Measurements from ENCODE around the gene RASSF10. TPM values are rescaled to one million over a fixed set of nuclear protein-coding genes. Genes with fewer than 3 reads are reported as not detected.

RASSF10 gene
- total RNA-seq, 2 experiments from 2014 or later = not detected

DNA sequence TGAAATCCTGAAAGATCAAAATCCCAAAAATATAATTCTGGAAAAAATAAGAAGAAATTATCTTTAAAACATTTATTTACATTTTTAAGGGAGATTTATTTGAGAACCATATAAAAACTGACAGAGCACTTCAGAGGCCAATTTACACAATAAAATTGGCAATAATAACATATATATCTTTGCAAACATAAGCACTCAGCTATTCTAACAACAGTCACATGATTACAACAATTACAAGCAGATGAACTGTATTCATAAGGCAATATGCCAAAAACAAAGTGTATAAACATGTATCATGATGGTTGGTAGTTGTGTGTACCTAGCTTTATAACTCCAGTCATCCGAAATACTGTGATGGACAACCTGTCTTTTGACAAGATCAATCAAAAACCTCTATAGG is 17.7 kb upstream of the RASSF10 start:
- Mint-ChIP-seq H3K4me3 (no peak overlapping the region), H3K36me3 (ENCODE audit: low read depth) (no peaks in the 10 kb centered on the region), H3K27me3 (peaks cover 21% of the 10 kb centered on the region), H3K4me1 (ENCODE audit: low read depth) (no peaks in the 10 kb centered on the region), H3K27ac (no peak overlapping the region), H3K9me3 (no peaks in the 10 kb centered on the region)
- ATAC-seq (no peak), DNase-seq (no peak)
- TF ChIP-seq, protein P1, sequence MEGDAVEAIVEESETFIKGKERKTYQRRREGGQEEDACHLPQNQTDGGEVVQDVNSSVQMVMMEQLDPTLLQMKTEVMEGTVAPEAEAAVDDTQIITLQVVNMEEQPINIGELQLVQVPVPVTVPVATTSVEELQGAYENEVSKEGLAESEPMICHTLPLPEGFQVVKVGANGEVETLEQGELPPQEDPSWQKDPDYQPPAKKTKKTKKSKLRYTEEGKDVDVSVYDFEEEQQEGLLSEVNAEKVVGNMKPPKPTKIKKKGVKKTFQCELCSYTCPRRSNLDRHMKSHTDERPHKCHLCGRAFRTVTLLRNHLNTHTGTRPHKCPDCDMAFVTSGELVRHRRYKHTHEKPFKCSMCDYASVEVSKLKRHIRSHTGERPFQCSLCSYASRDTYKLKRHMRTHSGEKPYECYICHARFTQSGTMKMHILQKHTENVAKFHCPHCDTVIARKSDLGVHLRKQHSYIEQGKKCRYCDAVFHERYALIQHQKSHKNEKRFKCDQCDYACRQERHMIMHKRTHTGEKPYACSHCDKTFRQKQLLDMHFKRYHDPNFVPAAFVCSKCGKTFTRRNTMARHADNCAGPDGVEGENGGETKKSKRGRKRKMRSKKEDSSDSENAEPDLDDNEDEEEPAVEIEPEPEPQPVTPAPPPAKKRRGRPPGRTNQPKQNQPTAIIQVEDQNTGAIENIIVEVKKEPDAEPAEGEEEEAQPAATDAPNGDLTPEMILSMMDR (IDR thresholded peaks at IDR 0.05) = no peak
- POLR2A ChIA-PET = no interaction called here
- intact Hi-C loops (cut with micrococcal nuclease) = no loop called here
- CTCF ChIA-PET = no interaction called here

DNA sequence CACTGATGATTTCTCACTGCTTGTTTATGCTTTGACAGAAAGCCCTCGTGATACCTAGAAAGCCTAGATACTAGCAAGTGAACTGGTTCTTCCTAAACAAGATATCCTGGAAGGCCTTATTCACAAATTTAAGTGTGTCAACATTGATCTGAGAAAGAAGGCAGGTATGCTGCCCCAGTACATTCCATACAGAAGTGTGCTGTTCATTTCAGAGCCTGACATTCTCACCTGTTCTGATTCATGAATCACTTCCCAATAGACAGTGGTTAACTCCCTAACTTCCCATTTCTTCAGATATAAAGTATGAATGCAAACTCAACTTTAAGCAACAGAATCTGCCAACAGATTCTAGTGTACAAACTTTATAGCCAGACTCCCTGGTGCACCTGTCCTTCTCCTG is 15.5 kb upstream of the RASSF10 start:
- no peak overlapping the region for H3K4me3 Mint-ChIP-seq
- CTCF ChIA-PET = no interaction called here
- POLR2A ChIA-PET = no interaction called here
- no peaks in the 10 kb centered on the region for H3K36me3 Mint-ChIP-seq (ENCODE audit: low read depth)
- H3K4me1 Mint-ChIP-seq (ENCODE audit: low read depth) = no peaks in the 10 kb centered on the region
- intact Hi-C loops (cut with micrococcal nuclease) = no loop called here
- TF ChIP-seq, protein P1 (IDR thresholded peaks at IDR 0.05) = no peak
- no peak overlapping the region for H3K27ac Mint-ChIP-seq
- peaks cover 18% of the 10 kb centered on the region for H3K27me3 Mint-ChIP-seq
- no peaks in the 10 kb centered on the region for H3K9me3 Mint-ChIP-seq
- DNase-seq (no peak), ATAC-seq (no peak)

DNA sequence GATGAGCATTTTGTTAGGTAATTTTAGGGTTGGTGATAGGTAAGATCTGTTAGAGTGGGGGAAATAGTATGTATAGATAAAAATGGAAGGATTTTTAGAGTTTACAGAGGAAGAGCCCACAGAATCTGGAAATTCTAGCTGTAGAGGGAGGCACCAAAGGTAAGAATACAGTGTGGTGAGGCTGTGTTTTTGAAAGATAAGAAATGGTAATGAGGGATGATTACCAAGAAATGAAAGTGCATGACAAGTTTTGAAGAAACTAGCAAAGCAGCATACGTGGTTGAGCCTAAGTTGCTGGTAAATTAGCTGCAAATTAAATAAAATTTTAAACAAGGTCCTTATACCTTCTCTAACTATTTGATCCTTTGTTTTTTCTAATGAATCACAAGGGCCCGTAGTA is 14.6 kb upstream of the RASSF10 start:
- POLR2A ChIA-PET = no interaction called here
- no peak overlapping the region for H3K27ac Mint-ChIP-seq
- intact Hi-C loops (cut with micrococcal nuclease) = no loop called here
- ATAC-seq (no peak), DNase-seq (no peak)
- H3K9me3 Mint-ChIP-seq = no peaks in the 10 kb centered on the region
- CTCF ChIA-PET = interaction anchor here (0.5 to 0.6 kb wide), 2 partner anchors 31 to 318 kb away, joined by 3 read pairs; no protein-coding TSS in a partner anchor
- H3K27me3 Mint-ChIP-seq = peaks cover 24% of the 10 kb centered on the region
- no peaks in the 10 kb centered on the region for H3K36me3 Mint-ChIP-seq (ENCODE audit: low read depth)
- no peak overlapping the region for H3K4me3 Mint-ChIP-seq
- TF ChIP-seq, protein P1 (IDR thresholded peaks at IDR 0.05) = no peak
- no peaks in the 10 kb centered on the region for H3K4me1 Mint-ChIP-seq (ENCODE audit: low read depth)

DNA sequence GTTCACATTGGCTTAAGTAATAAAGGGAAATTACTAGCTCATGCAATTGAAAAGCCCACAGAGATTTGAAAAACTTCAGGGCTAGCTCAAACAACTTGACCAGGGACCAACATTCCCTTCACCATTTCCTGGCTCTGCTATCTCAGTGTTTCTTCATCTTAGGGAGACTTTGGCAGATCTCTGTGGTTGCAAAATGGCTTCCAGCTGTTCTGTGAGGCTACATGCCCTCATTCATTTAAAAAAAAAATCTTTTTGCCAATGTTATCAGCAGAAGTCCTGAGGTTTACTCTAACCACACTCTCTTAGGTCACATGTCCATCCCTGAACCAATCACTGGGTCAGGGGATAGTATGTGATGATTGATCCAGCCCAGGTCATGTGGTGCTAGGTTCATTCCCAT is 13.9 kb upstream of the RASSF10 start:
- POLR2A ChIA-PET = no interaction called here
- DNase-seq (no peak), ATAC-seq (no peak)
- H3K4me1 Mint-ChIP-seq (ENCODE audit: low read depth) = no peaks in the 10 kb centered on the region
- H3K4me3 Mint-ChIP-seq = no peak overlapping the region
- no peaks in the 10 kb centered on the region for H3K9me3 Mint-ChIP-seq
- CTCF ChIA-PET = interaction anchor here (0.6 kb wide), 1 partner anchor 31 kb away, joined by 3 read pairs; no protein-coding TSS in a partner anchor
- intact Hi-C loops (cut with micrococcal nuclease) = no loop called here
- H3K27me3 Mint-ChIP-seq = peaks cover 25% of the 10 kb centered on the region
- H3K27ac Mint-ChIP-seq = no peak overlapping the region
- TF ChIP-seq, protein P1 (IDR thresholded peaks at IDR 0.05) = no peak
- H3K36me3 Mint-ChIP-seq (ENCODE audit: low read depth) = no peaks in the 10 kb centered on the region

DNA sequence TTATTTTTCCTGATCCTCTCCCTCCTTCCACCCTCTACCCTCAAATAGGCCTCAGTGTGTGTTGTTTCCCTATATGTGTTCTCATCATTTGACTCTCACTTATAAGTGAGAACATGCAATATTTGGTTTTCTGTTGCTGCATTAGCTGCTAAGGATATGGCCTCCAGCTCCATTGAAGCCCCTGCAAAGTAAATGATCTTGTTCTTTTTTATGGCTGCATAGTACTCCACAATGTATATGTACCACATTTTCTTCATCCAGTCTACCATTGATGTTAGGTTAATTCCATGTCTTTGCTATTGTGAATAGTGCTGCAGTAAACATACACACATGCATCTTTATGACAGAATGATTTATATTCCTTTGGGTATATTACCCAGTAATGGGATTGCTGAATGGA is 13.3 kb upstream of the RASSF10 start:
- H3K36me3 Mint-ChIP-seq (ENCODE audit: low read depth) = no peaks in the 10 kb centered on the region
- H3K4me3 Mint-ChIP-seq = no peak overlapping the region
- H3K27me3 Mint-ChIP-seq = peaks cover 29% of the 10 kb centered on the region
- no peak for ATAC-seq
- ChIA-PET CTCF (no interaction called here), POLR2A (no interaction called here)
- intact Hi-C loops (cut with micrococcal nuclease) = no loop called here
- TF ChIP-seq, protein P1 (IDR thresholded peaks at IDR 0.05) = no peak
- no peaks in the 10 kb centered on the region for H3K4me1 Mint-ChIP-seq (ENCODE audit: low read depth)
- DNase-seq = no peak
- no peak overlapping the region for H3K27ac Mint-ChIP-seq
- no peaks in the 10 kb centered on the region for H3K9me3 Mint-ChIP-seq
